ENCODE measurements around the gene DHX29. TPM values are rescaled to one million over a fixed set of nuclear protein-coding genes. Genes with fewer than 3 reads are reported as not detected.

DHX29 gene
- total RNA-seq, 1 experiment from 2014 or later, result 24.3 TPM

- Histone ChIP-seq H3K4me1 (ENCODE audit: control insufficient read depth in 1 of 2, insufficient read depth in 2 of 2, low read length in 2 of 2) (peaks cover 0 to 2% of the 10 kb centered on the region in 2 experiments; a peak in 1 of 4 replicates), H3K4me2 (ENCODE audit: low read length) (no peak overlapping the region), H3K36me3 (ENCODE audit: control insufficient read depth in 1 of 2, insufficient read depth in 2 of 2, low read length in 2 of 2) (no peaks in the 10 kb centered on the region), H3K4me3 (replicated peaks in 1 of 2; ENCODE audit: low read depth in 1 of 2, low read length in 2 of 2) (no peak overlapping the region), H3K9ac (ENCODE audit: low read length) (no peak overlapping the region), H3K9me3 (ENCODE audit: control insufficient read depth in 1 of 2, insufficient read depth in 1 of 2, low read depth in 1 of 2, low read length in 2 of 2) (peaks cover 0 to 6% of the 10 kb centered on the region in 2 experiments; a peak in 1 of 4 replicates), H3K9me2 (ENCODE audit: insufficient read depth) (no peaks in the 10 kb centered on the region), H3K79me2 (ENCODE audit: insufficient read depth, low read length) (no peaks in the 10 kb centered on the region), H2AFZ (ENCODE audit: low read depth, low read length, poor library complexity, severe bottlenecking) (no peak overlapping the region), H3K27me3 (ENCODE audit: insufficient read depth, low read length) (no peaks in the 10 kb centered on the region), H4K20me1 (ENCODE audit: insufficient read depth) (no peaks in the 10 kb centered on the region), H3K27ac (ENCODE audit: low read depth, low read length) (no peak overlapping the region)
- ATAC-seq, result no peak
- intact Hi-C loops (cut with micrococcal nuclease), result no loop called here
- TF ChIP-seq CTCF (IDR thresholded peaks at IDR 0.05 in 2 of 3, conservative IDR thresholded peaks at IDR 0.05 in 1 of 3; ENCODE audit: borderline replicate concordance in 1 of 3, insufficient read depth in 1 of 3, low read depth in 2 of 3, low read length in 2 of 3) (no peak), EGR1 (IDR thresholded peaks at IDR 0.05; ENCODE audit: low read depth) (no peak), RAD21 (IDR thresholded peaks at IDR 0.05; ENCODE audit: low read depth) (no peak), POLR2AphosphoS5 (IDR thresholded peaks at IDR 0.05; ENCODE audit: low read depth, low read length) (no peak), CBX3 (IDR thresholded peaks at IDR 0.05; ENCODE audit: low read depth) (no peak), CEBPB (IDR thresholded peaks at IDR 0.05; ENCODE audit: low read depth) (no peak), POLR2A (IDR thresholded peaks at IDR 0.05; ENCODE audit: borderline replicate concordance, extremely low read depth, insufficient read depth, insufficient read length) (no peak), EZH2 (IDR thresholded peaks at IDR 0.05) (no peak), YY1 (IDR thresholded peaks at IDR 0.05; ENCODE audit: extremely low read depth, insufficient replicate concordance, low read depth, low read length) (no peak), FOSL1 (IDR thresholded peaks at IDR 0.05; ENCODE audit: low read depth) (no peak), EZH2phosphoT487 (IDR thresholded peaks at IDR 0.05; ENCODE audit: borderline replicate concordance) (no peak), SRF (IDR thresholded peaks at IDR 0.05; ENCODE audit: low read depth) (no peak)
- TF ChIP-seq, protein P1, sequence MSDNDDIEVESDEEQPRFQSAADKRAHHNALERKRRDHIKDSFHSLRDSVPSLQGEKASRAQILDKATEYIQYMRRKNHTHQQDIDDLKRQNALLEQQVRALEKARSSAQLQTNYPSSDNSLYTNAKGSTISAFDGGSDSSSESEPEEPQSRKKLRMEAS (IDR thresholded peaks at IDR 0.05), result no peak
- DNase-seq (ENCODE audit: low read depth, low spot score), result no peak
- ChIA-PET POLR2A (no interaction called here), RAD21 (ENCODE audit: low non-redundant PET in 1 of 2, low total read pairs in 2 of 2, uncharacterized antibody in 2 of 2, unreplicated experiment in 2 of 2) (no interaction called here), CTCF (no interaction called here)
- no TSS peak for BruUV-seq (replicated peaks)
Observed at GRCh38 chr5:55250064-55250463, 57.4 kb downstream of the DHX29 start.

All from HCT116 (cell line).